GM12878 (cell line): ENCODE results near the gene FOXJ3. TPM values are rescaled to one million over a fixed set of nuclear protein-coding genes. Genes with fewer than 3 reads are reported as not detected.

Source experiments
- ATAC-seq: fragments of 200-7000 bp; cut with Tn5 transposase; 3 replicates; pipeline ENCODE4 v1.9.1; 2020; ENCODE audit warnings: mild to moderate bottlenecking, moderate library complexity
- BruUV-seq: library from RNA; stranded (reverse); fragments of 400-500 nt; replicated peaks from 2 replicates; lab custom pipeline; 2021; lab: Mats Ljungman, UMichigan
- CTCF ChIA-PET: fragments of 300-600 bp; sonication (Branson Sonifier 250); formaldehyde crosslinking; extraction: SDS; loops from one replicate; lab custom pipeline; 2021; ENCODE audit warnings: inconsistent platforms; lab: Yijun Ruan, JAX
- POLR2A ChIA-PET: fragments of 350-600 bp; formaldehyde crosslinking; extraction: SDS; loops from one replicate; lab custom pipeline; 2021; ENCODE audit warnings: inconsistent platforms; lab: Charles Lee
- RAD21 ChIA-PET: fragments of 300-600 bp; sonication (Branson Sonifier 250); formaldehyde crosslinking; loops from one replicate; lab custom pipeline; 2023; ENCODE audit warnings: antibody characterized with exemption; ENCODE audit not compliant: unreplicated experiment; lab: Charles Lee
- SMC1A ChIA-PET: fragments of 300-600 bp; sonication (Branson Sonifier 250); formaldehyde crosslinking; loops from one replicate; lab custom pipeline; 2023; ENCODE audit not compliant: unreplicated experiment, uncharacterized antibody; lab: Charles Lee
- DNase-seq: peaks from one replicate; pipeline ENCODE4 v3.0.0-alpha.2; 2011; ENCODE audit warnings: low read depth, low spot score
- FAIRE-seq: peaks from 3 replicates; lab custom pipeline; 2011; peaks lifted over from hg19 to GRCh38; lab: Jason Lieb, UNC
- H2AFZ ChIP-seq: 2 replicates; pipeline ENCODE4 v1.6.0; 2011; ENCODE audit warnings: low read depth, low read length, control low read depth; ENCODE audit not compliant: control insufficient read depth
- H3K27ac ChIP-seq: 2 replicates; pipeline ENCODE4 v1.5.1; 2011; ENCODE audit warnings: control low read depth; ENCODE audit not compliant: control insufficient read depth, insufficient read depth
- H3K27me3 ChIP-seq, 2 experiments: replicated peaks in 1 of 2; 2 replicates each; pipeline versions ENCODE4 v1.6.0 to v1.6.1; 2011; ENCODE audit warnings: low read length in 1 of 2; ENCODE audit not compliant: control insufficient read depth in 2 of 2, insufficient read depth in 2 of 2
- H3K36me3 ChIP-seq, 2 experiments: 2 replicates each; pipeline ENCODE4 v1.5.1; 2011; ENCODE audit warnings: low read length in 1 of 2; ENCODE audit not compliant: control insufficient read depth in 2 of 2, insufficient read depth in 2 of 2
- H3K4me1 ChIP-seq: 2 replicates; pipeline ENCODE4 v1.6.1; 2011; ENCODE audit warnings: mild to moderate bottlenecking, low read length, moderate library complexity, mixed read lengths; ENCODE audit not compliant: control insufficient read depth, insufficient read depth
- H3K4me2 ChIP-seq: 2 replicates; pipeline ENCODE4 v1.6.0; 2011; ENCODE audit warnings: control low read depth; ENCODE audit not compliant: control insufficient read depth, insufficient read depth
- H3K4me3 ChIP-seq: fragments of 200-600 bp; sonication (generic); 2 replicates; pipeline ENCODE4 v1.5.1; 2016
- H3K79me2 ChIP-seq: 2 replicates; pipeline ENCODE4 v1.6.0; 2011; ENCODE audit warnings: low read length; ENCODE audit not compliant: control insufficient read depth, insufficient read depth
- H3K9ac ChIP-seq: 2 replicates; pipeline ENCODE4 v1.8.0; 2011; ENCODE audit warnings: low read length, control low read depth, mixed read lengths; ENCODE audit not compliant: control insufficient read depth, insufficient read depth
- H3K9me3 ChIP-seq: replicated peaks from 3 replicates; pipeline ENCODE4 v1.5.1; 2011; ENCODE audit warnings: mild to moderate bottlenecking, low read length; ENCODE audit not compliant: control insufficient read depth, insufficient read depth
- H4K20me1 ChIP-seq: 2 replicates; pipeline ENCODE4 v1.6.0; 2011; ENCODE audit not compliant: control insufficient read depth, insufficient read depth
- ELK1 ChIP-seq: IDR thresholded peaks from 2 replicates; pipeline ENCODE4 v1.6.1; 2012; ENCODE audit warnings: low read depth, low read length, improper control_type of control experiment
- EP300 ChIP-seq, 2 experiments: fragments of 150-350 bp in 1 of 2; IDR thresholded peaks; 2 replicates each; pipeline ENCODE4 v1.6.1; 2011 to 2012; ENCODE audit warnings: low read depth in 2 of 2, low read length in 2 of 2, borderline replicate concordance in 1 of 2, improper control_type of control experiment in 1 of 2, inconsistent platforms in 1 of 2; ENCODE audit not compliant: control insufficient read depth in 1 of 2
- HDAC2 ChIP-seq: fragments of 200-600 bp; sonication (generic); IDR thresholded peaks from 2 replicates; pipeline ENCODE4 v1.6.1; 2017
- MYC ChIP-seq: IDR thresholded peaks from 2 replicates; pipeline ENCODE4 v1.6.1; 2011; ENCODE audit warnings: mild to moderate bottlenecking, low read length, moderate library complexity, inconsistent platforms; ENCODE audit not compliant: insufficient read depth, insufficient replicate concordance, insufficient read length, severe bottlenecking
- NR2F1 ChIP-seq: fragments of 450-650 bp; conservative IDR thresholded peaks from 2 replicates; pipeline ENCODE4 v1.6.1; 2017; ENCODE audit warnings: mild to moderate bottlenecking
- TCF12 ChIP-seq: IDR thresholded peaks from 2 replicates; pipeline ENCODE4 v1.6.1; 2011; ENCODE audit warnings: low read depth, mild to moderate bottlenecking, low read length
- TCF3 ChIP-seq: IDR thresholded peaks from 2 replicates; pipeline ENCODE4 v1.6.1; 2012; ENCODE audit warnings: low read depth, mild to moderate bottlenecking, low read length, borderline replicate concordance; ENCODE audit not compliant: insufficient read depth
- ZBTB11 ChIP-seq: fragments of 450-650 bp; formaldehyde crosslinking; IDR thresholded peaks from 2 replicates; pipeline ENCODE4 v1.5.0; 2022; ENCODE audit warnings: mild to moderate bottlenecking, missing genetic modification characterization
- ZNF207 ChIP-seq: fragments of 450-650 bp; IDR thresholded peaks from 2 replicates; pipeline ENCODE4 v1.6.1; 2014; ENCODE audit warnings: antibody characterized with exemption, mild to moderate bottlenecking, borderline replicate concordance
- WGBS: methylation state at CpG from one replicate; pipeline ENCODE4 v1.1.6; 2016; ENCODE audit warnings: low lambda C conversion rate; ENCODE audit not compliant: insufficient replicate concordance, insufficient coverage; ENCODE audit errors: missing lambda C conversion rate; 5-methylcytosine and 5-hydroxymethylcytosine counted together
- in situ Hi-C: fragments of 300-500 bp; cut with MboI; formaldehyde crosslinking; loops from 9 replicates; pipeline ENCODE4 v1.14.3; 2018; ENCODE audit warnings: mixed read lengths
- intact Hi-C: fragments of 100-400 bp; cut with micrococcal nuclease; formaldehyde crosslinking; loops from one replicate; pipeline ENCODE4 v1.14.2; 2022; ENCODE audit not compliant: unreplicated experiment
- polyA plus RNA-seq, 11 experiments: library from polyadenylated mRNA; depleted of rRNA in 4 of 11; unstranded in 6 of 11; stranded (reverse) in 5 of 11; fragments of >200 nt; fragmentation: Nextera tagmentation in 4 of 11; fragmentation: Illumina TruSeq in 1 of 11; extraction: Ambion mirVana in 4 of 11; extraction: Trizol in 1 of 11; gene quantifications; 1 replicate in 1 of 11; 2 replicates in 10 of 11; pipeline versions ENCODE4 v1.2.1 to v1.2.3, GENCODE V29; 2011 to 2016; ENCODE audit warnings: inconsistent platforms in 2 of 11, missing spikeins in 2 of 11, low read depth in 1 of 11
- total RNA-seq, 4 experiments: library from RNA; depleted of rRNA in 3 of 4; stranded (reverse); fragments of >200 nt in 3 of 4; fragmentation: Illumina TruSeq in 1 of 4; extraction: Trizol in 1 of 4; gene quantifications; 2 replicates each; pipeline versions ENCODE4 v1.2.1 to v1.2.3, GENCODE V29; 2013 to 2021
- TF ChIP-seq, protein P1 (sequence below): fragments of 450-650 bp; IDR thresholded peaks from 2 replicates; pipeline ENCODE4 v1.6.1; 2017; ENCODE audit warnings: antibody characterized with exemption, mild to moderate bottlenecking, moderate library complexity
- TF ChIP-seq, protein P2 (sequence below): fragments of 450-650 bp; IDR thresholded peaks from 2 replicates; pipeline ENCODE4 v1.6.1; 2016; ENCODE audit warnings: mild to moderate bottlenecking

FOXJ3 gene
- total and polyA plus RNA-seq, 10 of the 15 experiments (the other 5 are each of a cell fraction or from before 2014, with no cell fraction given): 9.5 to 54.2 (median 24.7) TPM

GRCh38 chr1:42168763-42169162, 166.3 kb downstream of the FOXJ3 start:
- no peaks in the 10 kb centered on the region for H4K20me1 ChIP-seq
- ChIA-PET RAD21 (no interaction called here), POLR2A (no interaction called here), CTCF (interaction anchor here (0.9 to 1.1 kb wide), 2 partner anchors 10 to 653 kb away, joined by 3 to 4 read pairs; no protein-coding TSS in a partner anchor), SMC1A (no interaction called here)
- intact Hi-C loops (no loop called here), in situ Hi-C loops (no loop called here)
- DNase-seq (no peak), ATAC-seq (no peak), FAIRE-seq (no peak)
- 89% methylated on average over 3 of the region's 3 CpGs for WGBS
- H3K27me3 ChIP-seq: no peaks in the 10 kb centered on the region
- H3K4me2 ChIP-seq: no peak overlapping the region
- BruUV-seq: no TSS peak
- no peaks in the 10 kb centered on the region for H3K79me2 ChIP-seq
- H3K27ac ChIP-seq: no peak overlapping the region
- no peaks in the 10 kb centered on the region for H3K36me3 ChIP-seq
- no peak overlapping the region for H2AFZ ChIP-seq
- no peak for TF ChIP-seq TCF12
- TF ChIP-seq, protein P1, sequence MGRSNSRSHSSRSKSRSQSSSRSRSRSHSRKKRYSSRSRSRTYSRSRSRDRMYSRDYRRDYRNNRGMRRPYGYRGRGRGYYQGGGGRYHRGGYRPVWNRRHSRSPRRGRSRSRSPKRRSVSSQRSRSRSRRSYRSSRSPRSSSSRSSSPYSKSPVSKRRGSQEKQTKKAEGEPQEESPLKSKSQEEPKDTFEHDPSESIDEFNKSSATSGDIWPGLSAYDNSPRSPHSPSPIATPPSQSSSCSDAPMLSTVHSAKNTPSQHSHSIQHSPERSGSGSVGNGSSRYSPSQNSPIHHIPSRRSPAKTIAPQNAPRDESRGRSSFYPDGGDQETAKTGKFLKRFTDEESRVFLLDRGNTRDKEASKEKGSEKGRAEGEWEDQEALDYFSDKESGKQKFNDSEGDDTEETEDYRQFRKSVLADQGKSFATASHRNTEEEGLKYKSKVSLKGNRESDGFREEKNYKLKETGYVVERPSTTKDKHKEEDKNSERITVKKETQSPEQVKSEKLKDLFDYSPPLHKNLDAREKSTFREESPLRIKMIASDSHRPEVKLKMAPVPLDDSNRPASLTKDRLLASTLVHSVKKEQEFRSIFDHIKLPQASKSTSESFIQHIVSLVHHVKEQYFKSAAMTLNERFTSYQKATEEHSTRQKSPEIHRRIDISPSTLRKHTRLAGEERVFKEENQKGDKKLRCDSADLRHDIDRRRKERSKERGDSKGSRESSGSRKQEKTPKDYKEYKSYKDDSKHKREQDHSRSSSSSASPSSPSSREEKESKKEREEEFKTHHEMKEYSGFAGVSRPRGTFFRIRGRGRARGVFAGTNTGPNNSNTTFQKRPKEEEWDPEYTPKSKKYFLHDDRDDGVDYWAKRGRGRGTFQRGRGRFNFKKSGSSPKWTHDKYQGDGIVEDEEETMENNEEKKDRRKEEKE: no peak
- no peak for TF ChIP-seq EP300 (IDR thresholded peaks at IDR 0.05; ENCODE audit: borderline replicate concordance in 1 of 2, control insufficient read depth in 1 of 2, low read depth in 2 of 2, low read length in 2 of 2)
- TF ChIP-seq NR2F1: no peak
- TF ChIP-seq, protein P2, sequence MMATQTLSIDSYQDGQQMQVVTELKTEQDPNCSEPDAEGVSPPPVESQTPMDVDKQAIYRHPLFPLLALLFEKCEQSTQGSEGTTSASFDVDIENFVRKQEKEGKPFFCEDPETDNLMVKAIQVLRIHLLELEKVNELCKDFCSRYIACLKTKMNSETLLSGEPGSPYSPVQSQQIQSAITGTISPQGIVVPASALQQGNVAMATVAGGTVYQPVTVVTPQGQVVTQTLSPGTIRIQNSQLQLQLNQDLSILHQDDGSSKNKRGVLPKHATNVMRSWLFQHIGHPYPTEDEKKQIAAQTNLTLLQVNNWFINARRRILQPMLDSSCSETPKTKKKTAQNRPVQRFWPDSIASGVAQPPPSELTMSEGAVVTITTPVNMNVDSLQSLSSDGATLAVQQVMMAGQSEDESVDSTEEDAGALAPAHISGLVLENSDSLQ: no peak
- no peak for TF ChIP-seq HDAC2
- no peak for TF ChIP-seq ZNF207
- TF ChIP-seq MYC: no peak
- TF ChIP-seq TCF3: no peak
- TF ChIP-seq ZBTB11 (CRISPR knock-in tag): no peak
- no peak for TF ChIP-seq ELK1
- H3K9me3 ChIP-seq: no peaks in the 10 kb centered on the region
- H3K9ac ChIP-seq: no peak overlapping the region
- H3K4me1 ChIP-seq: no peaks in the 10 kb centered on the region
- H3K4me3 ChIP-seq: no peak overlapping the region
